HAP-1 (cell line): ENCODE data around the gene RPUSD1.
A peak's percentile ranks its signal among the peaks of the same experiment; 100 is the strongest.

Source experiments
- DNase-seq, 2 experiments: peaks; one replicate each; pipeline ENCODE4 v3.0.0-alpha.2; 2016 to 2020; ENCODE audit warnings: low spot score in 2 of 2
- H3K27me3 ChIP-seq: fragments of 250-450 bp; sonication (Bioruptor Pico); 2 replicates; pipeline ENCODE4 v1.5.1; 2020; ENCODE audit warnings: low read depth, mild to moderate bottlenecking, moderate library complexity
- H3K36me3 ChIP-seq: fragments of 250-450 bp; sonication (Bioruptor Pico); replicated peaks from 2 replicates; pipeline ENCODE4 v1.5.1; 2020; ENCODE audit warnings: mild to moderate bottlenecking
- H3K4me1 ChIP-seq: fragments of 250-450 bp; sonication (Bioruptor Pico); 2 replicates; pipeline ENCODE4 v1.5.1; 2020; ENCODE audit warnings: mild to moderate bottlenecking
- H3K4me3 ChIP-seq: fragments of 250-450 bp; sonication (Bioruptor Pico); 2 replicates; pipeline ENCODE4 v1.5.1; 2020; ENCODE audit warnings: mild to moderate bottlenecking, moderate library complexity
- H3K9me3 ChIP-seq: fragments of 250-450 bp; sonication (Bioruptor Pico); 2 replicates; pipeline ENCODE4 v1.5.1; 2020; ENCODE audit warnings: mild to moderate bottlenecking, moderate library complexity
- in situ Hi-C: fragments of 300-500 bp; cut with MboI; formaldehyde crosslinking; loops from 3 replicates; pipeline ENCODE4 v1.14.3; 2020; ENCODE audit warnings: low sequenced_read_pairs, inconsistent platforms, mixed read lengths

RPUSD1 gene

GRCh38 chr16:741986-742629 lies 46.1 kb downstream of the RPUSD1 start:
- Histone ChIP-seq H3K27me3 (no peaks in the 10 kb centered on the region), H3K4me1 (peaks cover 6% of the 10 kb centered on the region), H3K36me3 (peaks cover 10% of the 10 kb centered on the region), H3K9me3 (no peaks in the 10 kb centered on the region), H3K4me3 (no peak overlapping the region)
- in situ Hi-C loops, result no loop called here
- no peak for DNase-seq

GRCh38 chr16:740764-741505 lies 47.2 kb downstream of the RPUSD1 start, which contains the start of gene CIAO3:
Gene CIAO3 (minus strand): TSS chr16:740997. CDS start chr16:740985, 12 bp downstream.
- DNase-seq, result peak; percentile 72 to 92
- in situ Hi-C loops, result no loop called here
- Histone ChIP-seq H3K27me3 (no peaks in the 10 kb centered on the region), H3K4me1 (peaks cover 6% of the 10 kb centered on the region), H3K36me3 (peaks cover 22% of the 10 kb centered on the region), H3K9me3 (no peaks in the 10 kb centered on the region), H3K4me3 (peak within 1 kb of the TSS; percentile 98)

GRCh38 chr16:740459-740763 lies 47.8 kb downstream of the RPUSD1 start:
- in situ Hi-C loops, result no loop called here
- no peaks in the 10 kb centered on the region for H3K27me3 ChIP-seq
- no peak for DNase-seq

GRCh38 chr16:739560-740458 lies 48.4 kb downstream of the RPUSD1 start:
- peaks cover 6% of the 10 kb centered on the region for H3K4me1 ChIP-seq
- no peaks in the 10 kb centered on the region for H3K27me3 ChIP-seq
- in situ Hi-C loops, result no loop called here
- peak overlapping the region; percentile 98 for H3K4me3 ChIP-seq
- H3K36me3 ChIP-seq, result peaks cover 32% of the 10 kb centered on the region
- no peaks in the 10 kb centered on the region for H3K9me3 ChIP-seq
- no peak for DNase-seq

More at GRCh38 chr16:740459-740763, 47.8 kb downstream of the RPUSD1 start:
- Histone ChIP-seq H3K36me3 (peaks cover 27% of the 10 kb centered on the region), H3K9me3 (no peaks in the 10 kb centered on the region), H3K4me3 (peak overlapping the region; percentile 98), H3K4me1 (peaks cover 6% of the 10 kb centered on the region)

GRCh38 chr16:736936-737481 lies 51.2 kb downstream of the RPUSD1 start:
- in situ Hi-C loops, result no loop called here
- Histone ChIP-seq H3K4me3 (no peak overlapping the region), H3K9me3 (no peaks in the 10 kb centered on the region), H3K36me3 (peaks cover 54% of the 10 kb centered on the region), H3K27me3 (no peaks in the 10 kb centered on the region), H3K4me1 (peaks cover 6% of the 10 kb centered on the region)
- no peak for DNase-seq

GRCh38 chr16:735982-736453 lies 52.2 kb downstream of the RPUSD1 start:
- Histone ChIP-seq H3K36me3 (peaks cover 62% of the 10 kb centered on the region), H3K4me1 (peaks cover 3% of the 10 kb centered on the region; the same call in 1 of the 2 replicates), H3K9me3 (no peaks in the 10 kb centered on the region), H3K27me3 (no peaks in the 10 kb centered on the region), H3K4me3 (no peak overlapping the region)
- in situ Hi-C loops, result no loop called here
- DNase-seq, result no peak

GRCh38 chr16:734981-735881 lies 53.0 kb downstream of the RPUSD1 start:
- H3K4me1 ChIP-seq, result peaks cover 3% of the 10 kb centered on the region; the same call in 1 of the 2 replicates
- peaks cover 65% of the 10 kb centered on the region for H3K36me3 ChIP-seq
- in situ Hi-C loops, result loop anchor here (5.0 kb wide), 1 partner anchor 52 kb away; the partner anchor contains the start of genes CHTF18 and RPUSD1
- DNase-seq, result no peak
- no peaks in the 10 kb centered on the region for H3K9me3 ChIP-seq
- no peaks in the 10 kb centered on the region for H3K27me3 ChIP-seq
- H3K4me3 ChIP-seq, result no peak overlapping the region
